Pulmonary artery endothelial cell (primary cell): Measurements from ENCODE around the gene CAMK1D. TPM values are rescaled to one million over a fixed set of nuclear protein-coding genes. Genes with fewer than 3 reads are reported as not detected.
"Not testable (repeated sequence)": the region's sequence is repeated elsewhere in the genome, so short reads cannot be mapped to it uniquely, and the experiment has no call there.

Experiments
- DNase-seq: peaks from one replicate; pipeline ENCODE4 v3.0.0-alpha.2; 2011; ENCODE audit warnings: low read depth, low spot score
- total RNA-seq: library from RNA; depleted of rRNA; stranded (reverse); fragments of >200 nt; gene quantifications from 2 replicates; pipeline ENCODE4 v1.2.3, GENCODE V29; 2014

Gene CAMK1D
- total RNA-seq, 1 donor from 2014 or later, result 0.86 TPM

DNA sequence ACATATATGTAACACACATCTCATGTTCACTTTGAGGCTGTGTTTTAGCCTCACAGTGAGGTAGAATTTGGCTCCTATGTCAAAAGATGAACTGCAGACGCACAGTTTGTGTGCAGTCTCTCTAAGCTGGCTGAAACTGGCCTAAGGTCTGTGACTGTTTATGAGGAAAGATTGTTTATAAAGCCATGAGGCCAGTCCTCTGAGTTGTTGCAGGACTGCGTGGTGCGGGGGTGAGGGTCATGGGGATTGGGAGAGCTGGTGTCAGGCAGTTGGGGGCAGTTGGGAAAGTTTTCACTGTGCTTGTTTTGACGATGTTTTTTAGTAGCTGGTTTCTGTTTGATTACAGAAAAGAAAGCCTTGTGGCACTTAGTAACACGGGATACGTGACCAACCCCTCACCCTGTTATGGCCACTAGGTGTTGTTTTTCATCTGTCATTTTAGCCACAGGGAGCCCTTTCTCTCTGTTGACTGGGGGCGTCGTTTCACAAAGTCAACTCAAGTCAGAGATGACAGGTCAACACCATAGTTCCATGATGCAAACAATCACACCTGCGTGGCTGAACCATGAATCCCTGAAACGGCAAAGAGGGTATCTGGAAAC, 341.3 kb downstream of the CAMK1D start:
- DNase-seq, result no peak

DNA sequence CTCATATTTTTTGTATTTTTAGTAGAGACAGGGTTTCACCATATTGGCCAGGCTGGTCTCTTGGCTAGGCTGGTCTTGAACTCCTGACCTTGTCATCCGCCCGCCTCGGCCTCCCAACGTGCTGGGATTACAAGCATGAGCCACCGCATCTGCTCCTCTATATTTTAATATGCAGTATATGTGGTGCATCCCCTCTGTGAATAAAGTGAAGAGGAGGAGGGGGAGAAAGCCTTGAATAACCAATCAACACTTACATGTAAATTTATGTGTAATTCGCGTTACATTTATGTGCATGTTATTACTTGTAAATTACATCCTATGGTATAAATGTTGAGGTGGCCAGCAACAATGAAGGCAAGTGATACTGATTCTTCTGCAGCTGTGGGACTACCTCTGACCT, 342.2 kb downstream of the CAMK1D start:
- no peak for DNase-seq

DNA sequence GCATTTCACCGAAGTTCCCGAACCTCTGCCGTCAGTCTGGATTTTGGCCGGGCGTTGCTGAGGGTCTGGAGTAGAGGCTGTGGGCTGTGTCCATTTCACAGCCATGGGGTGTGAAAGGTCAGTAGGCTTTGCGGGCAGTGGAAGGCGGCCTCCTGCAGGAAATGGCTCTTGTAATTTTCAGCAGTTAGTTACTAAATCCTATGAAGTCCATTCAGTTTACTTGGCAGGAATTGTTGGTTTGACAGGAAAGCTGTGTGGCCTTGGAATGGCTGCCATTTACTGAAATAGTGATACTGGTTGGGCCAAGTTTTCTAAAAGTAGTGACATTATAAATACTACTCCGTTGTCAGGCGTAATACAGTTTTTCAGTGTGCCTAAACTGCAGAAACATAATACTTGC, 348.4 kb downstream of the CAMK1D start:
- DNase-seq, result no peak

DNA sequence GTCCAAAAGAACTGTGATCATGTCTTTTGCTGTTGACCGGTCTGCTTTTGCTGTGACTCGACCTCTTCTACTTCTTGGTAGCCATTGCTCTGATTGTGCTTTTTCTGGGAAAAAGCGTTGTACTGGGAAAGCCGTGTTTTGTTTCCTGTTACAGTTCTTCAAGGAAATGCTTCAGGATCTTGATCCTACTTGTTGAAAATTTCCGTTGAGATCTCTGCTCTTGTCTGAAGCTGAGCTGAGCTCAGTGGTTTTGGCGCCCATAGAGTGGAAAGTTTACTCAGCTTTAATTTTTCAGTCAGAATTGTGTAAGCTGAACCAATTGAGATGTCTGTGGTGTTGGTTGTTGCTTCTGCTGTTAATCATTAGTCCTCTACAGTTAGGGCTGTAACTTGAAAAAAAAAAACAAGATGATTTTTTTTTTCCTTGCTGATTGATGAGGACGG, 349.9 kb downstream of the CAMK1D start:
- peak; percentile 58 for DNase-seq

DNA sequence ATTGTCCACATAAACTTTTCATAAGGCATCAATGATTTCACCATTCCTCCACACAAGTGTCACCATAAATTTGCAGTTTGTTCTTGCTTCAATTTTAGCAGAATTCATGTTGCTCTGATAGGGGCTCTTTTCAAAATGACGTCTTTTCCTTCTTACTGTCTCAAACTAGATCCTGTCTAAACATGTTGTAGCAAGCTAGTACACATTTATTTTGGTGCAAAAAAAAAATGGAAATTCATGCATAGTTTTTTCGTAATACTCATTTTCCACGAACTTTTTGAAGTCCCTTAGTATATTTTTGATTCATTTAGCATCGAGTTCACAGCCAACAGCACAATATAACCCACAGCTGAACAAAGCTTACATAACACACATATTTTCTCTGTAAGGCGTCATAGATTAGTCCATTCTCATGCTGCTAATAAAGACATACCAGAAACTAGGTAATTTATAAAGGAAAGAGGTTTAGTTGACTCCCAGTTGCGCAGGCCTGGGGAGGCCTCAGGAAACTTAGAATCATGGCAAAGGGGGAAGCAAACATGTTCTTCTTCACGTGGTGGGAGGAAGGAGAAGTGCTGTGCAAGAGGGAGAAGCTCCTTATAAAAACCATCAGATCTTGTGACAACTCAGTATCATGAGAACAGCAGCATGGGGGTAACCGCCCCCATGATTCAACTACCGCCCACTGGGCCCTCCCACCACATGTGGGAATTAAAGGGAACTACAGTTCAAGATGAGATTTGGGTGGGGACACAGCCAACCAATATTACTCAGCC, 350.6 kb downstream of the CAMK1D start:
- no peak for DNase-seq

DNA sequence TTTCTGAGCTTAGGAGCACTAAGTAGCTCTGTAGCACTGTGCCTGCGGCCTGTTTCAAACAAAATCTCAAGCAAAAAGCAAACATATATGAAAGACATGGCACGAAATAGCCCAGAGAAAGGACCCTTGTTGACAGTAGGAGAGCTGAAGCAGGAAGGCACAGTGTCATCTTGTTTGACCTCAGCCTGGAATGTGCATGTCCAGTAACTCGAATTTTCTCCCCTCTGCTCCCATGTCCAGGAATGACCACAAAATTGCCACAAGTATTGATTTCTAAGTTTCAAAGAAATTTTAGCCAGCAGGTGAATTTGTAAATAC, 351.2 kb downstream of the CAMK1D start:
- DNase-seq, result no peak

DNA sequence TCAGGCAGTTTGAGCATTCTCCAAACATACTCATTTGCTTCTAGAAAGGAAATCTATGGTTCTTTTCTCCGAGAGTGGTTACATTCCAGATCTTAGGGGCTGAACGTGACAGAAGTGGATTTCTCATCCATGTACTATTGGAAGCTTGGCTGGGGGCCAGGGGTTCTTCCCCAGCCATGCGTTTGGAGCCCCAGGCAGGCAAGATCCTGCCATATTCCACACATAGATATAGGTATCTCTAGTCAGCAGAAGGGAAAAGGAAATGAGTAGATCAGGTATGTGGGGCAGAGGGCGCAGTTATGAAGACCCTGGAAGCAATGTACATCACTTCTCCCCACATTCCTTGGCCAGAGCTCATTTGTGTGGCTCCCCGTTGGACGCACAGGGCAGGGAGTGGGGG, 352.3 kb downstream of the CAMK1D start:
- peak; percentile 43 for DNase-seq

DNA sequence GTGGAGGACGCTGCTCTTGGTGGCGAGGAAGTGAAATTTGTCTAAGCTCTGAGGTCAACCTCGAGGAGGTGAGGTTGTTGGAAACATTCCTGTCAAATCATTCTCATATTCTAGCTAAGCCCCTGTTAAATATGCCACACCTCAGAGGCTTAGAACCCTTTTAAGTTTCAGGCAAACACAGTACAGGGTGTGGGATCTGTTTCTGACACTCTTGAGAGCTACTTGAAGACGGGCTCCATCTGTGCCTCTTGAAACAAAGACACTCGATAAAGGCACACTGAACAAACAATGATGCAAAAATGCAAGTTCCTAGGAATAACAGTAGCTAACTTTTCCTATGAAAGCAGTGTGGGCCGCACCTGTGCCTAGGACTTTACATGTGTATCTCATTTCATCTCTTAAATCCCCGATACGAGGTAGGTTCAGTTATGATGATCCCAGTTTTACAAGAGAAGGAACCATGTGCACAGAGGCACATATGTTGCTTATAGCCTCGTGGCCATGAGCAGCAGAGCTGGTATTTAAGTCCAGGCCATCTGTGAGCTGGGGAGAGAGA, 352.9 kb downstream of the CAMK1D start:
- no peak for DNase-seq

DNA sequence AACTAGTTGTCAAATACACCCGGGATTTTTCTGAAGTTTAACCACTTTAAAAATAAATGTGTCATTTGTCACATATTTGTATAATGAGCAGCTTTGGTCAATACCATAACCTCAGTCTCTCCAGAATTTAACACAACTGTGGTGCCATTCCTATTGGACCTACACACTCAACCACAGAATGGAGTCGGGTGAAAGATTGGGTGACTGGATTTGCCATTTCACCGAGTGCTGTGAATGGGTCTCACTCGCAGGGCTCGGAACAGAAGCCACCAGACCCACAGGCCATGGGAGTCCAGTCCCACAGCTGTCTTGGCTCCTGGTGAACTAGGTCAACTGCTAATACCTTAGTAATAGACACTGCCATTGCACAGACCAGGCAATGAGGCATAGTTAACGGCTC, 353.8 kb downstream of the CAMK1D start:
- DNase-seq, result no peak

DNA sequence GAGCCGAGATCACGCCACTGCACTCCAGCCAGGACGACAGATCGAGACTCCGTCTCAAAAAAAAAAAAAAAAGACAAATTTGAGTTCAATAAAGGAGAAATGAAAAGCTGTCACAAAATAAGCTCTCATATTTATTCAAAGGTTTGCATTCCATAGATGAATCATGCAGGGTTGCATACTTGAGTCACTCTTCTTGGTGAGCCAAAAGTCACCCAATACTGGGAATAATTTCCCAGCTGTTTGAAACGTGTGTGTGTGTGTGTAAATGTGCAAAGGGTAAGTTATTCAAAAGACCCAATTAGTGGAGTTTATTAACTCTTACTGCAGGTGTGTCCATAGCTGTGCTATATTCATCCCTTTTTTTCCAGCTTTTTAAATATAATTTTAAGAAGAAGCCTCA, 354.5 kb downstream of the CAMK1D start:
- peak; percentile 56 for DNase-seq

DNA sequence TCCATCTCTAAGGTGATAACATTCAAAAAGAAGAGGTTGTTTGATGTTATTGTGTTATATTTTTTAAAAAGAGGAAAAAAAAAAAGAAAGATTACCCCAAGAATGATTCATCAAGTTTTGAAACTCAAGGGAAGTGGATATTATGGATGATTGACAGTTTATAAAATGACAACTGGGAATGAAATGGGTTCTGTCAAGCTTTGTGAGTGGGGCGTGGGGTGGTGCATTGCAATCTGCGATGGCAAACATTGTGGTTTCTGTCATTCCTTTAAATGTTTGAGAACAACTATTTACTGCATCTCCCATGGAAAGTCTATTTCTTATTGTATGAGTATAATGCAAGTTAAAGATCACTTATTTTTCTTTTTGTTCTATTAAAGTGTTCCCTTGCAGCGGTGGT, 355.1 kb downstream of the CAMK1D start:
- no peak for DNase-seq

DNA sequence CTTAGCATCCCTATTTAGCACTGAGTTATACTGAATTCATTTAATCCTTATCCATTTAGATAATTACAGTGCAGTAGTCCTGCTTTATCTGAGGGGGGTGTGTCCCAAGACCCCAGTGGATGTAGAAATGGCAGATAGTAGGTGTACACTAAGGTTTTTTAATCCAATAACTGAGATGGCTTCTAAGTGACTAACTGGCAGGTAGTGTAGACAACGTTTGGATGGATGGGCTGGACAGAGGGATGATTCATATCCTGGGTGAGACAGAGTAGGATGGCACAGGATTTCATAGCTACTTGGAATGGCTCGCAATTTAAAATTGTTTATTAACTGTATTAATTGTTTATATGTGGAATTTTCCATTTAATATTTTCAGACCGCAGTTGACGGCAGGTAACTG, 356.6 kb downstream of the CAMK1D start:
- DNase-seq, result no peak

DNA sequence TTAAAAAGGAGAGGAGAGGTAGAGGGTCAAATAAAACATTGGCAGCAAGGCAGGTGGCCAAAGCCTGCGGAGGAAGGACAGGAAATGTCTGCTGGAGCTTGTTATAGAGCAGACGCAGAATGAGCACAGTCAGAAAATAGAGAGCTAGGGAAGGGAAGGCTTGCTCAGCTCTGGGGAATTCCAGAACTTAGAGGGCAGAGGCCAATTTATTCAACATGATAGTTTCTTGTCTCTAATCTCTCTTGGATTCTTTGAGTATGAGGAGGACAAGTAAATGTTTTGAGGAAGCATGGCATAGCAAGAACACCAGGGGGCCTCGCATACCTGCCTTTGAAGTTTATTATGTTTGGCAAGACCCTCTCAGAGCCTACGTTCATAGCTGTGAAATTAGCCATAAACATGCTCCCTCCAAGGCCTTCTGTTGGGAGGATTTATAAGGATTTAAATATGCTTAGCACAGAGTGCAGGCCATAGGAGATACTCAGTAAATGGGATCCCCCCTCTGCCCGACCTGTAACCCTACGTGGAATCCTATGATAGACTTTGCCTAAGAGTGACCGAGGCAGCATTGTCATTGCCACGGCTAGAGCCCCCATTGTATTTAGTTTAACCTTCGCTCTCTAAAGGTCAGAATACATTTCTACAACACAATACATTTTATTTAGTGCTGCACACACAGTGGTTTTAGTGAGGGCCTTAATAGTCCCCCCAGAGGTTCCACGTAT, 358.3 kb downstream of the CAMK1D start:
- peak; percentile 95 for DNase-seq

DNA sequence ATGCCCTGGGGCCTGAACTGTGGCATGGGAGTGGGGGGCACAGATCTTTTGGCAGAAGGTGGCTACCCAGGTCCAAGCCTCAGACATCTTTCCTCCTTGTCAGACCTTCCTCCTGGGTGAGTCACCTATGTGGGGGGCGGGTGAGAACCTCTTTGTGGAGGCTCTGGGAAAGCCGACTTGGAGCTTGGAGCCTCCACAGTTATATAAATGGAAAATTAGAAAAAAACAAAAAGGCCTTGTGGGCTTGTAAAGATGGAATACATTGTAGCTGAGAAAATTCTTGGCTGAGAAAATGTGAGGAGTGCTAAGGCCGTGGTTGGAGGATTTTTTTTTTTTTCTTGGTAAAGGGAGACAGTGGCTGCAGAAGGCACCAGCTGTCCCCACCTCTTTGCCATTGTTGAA, 359.7 kb downstream of the CAMK1D start:
- DNase-seq, result no peak

DNA sequence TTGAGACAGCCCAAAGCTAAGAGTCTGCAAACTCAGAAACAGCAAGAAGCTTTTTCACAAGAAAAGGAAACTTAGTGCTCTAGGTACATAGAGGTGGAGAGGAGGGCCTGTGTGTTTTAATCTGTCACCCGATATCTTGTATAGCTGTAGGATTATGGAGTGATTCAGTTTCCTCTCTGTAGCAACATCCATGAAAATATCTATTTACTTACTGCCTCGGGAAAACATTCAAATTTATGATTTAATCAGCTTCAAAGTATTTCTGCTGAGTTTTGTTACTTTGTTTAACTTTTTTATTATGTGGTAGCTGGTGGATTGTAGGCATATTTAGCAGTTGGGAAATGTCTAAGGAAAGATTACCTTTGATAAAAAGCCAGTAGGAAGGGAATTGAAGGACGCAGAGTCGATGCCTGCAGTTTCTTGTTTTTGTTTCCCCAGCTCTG, 360.2 kb downstream of the CAMK1D start:
- no peak for DNase-seq

DNA sequence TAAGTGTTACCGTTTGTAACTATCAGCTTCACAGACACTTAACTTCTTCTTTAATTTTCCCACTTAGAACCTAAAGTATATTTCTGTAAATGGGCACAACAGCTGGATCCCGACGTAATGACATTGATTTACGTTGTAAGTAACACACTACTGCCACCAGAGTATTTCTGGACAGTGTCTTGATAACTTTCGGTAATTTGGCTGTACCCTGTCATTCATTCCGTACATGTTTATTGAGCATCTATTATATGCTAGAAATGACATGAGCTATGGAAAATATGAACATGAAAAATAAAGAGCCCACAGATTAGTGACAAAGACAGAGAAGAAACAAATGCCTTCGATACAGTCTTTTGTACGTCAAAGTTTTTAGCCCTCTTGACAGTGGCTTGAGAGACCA, 360.8 kb downstream of the CAMK1D start:
- no peak for DNase-seq

DNA sequence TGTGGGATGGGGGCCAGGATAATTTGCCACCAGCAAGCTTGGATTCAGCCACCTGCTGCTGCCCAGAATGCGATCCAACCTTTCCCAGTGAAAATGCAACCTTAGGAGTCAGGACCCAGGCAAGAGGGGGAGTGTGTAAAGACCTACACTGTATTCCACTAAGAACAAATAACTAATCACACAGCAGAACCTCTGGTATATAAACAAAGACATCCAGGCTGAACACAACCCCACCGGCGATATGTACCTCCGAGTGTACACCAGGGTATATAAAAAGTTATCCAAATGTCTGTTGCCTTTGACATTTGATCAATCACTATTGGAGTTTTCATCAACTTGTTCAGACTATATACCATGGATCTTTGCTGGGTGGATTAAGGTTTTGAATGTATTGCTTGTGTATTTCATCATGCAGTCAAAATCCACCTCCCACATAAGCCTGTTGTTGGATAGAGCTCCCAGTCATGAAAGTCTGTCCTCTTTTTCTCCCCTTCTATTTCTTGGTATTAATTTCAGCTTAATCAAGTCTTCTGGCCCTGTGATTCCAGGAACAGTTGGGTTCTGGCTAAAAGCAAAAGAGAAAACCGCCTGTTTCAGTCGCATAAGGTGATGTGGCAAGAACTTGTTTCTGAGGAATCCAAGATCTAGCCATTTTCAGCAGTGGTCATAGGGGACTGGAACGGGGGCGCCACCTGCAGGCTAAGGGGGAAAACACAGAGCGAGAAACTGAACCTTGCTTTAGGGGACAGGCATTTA, 361.4 kb downstream of the CAMK1D start:
- DNase-seq, result peak; percentile 36

DNA sequence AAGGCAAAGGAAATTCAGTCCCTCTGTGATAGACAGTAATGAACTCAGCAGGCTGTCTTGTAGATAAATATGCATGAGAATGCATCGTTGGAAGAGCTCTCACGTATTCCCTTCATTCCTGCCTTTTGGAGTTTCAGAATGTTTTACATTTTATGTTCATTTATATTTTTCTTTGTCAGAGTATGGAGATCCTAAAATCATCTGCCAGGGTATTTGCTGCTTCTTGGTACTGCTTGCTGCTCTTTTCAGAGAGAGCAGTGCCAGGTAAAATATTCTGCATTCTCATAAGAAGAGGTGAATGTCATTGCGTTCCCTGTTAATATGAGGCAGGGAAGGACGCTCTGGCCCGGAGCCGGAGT, 362.0 kb downstream of the CAMK1D start:
- DNase-seq, result no peak

DNA sequence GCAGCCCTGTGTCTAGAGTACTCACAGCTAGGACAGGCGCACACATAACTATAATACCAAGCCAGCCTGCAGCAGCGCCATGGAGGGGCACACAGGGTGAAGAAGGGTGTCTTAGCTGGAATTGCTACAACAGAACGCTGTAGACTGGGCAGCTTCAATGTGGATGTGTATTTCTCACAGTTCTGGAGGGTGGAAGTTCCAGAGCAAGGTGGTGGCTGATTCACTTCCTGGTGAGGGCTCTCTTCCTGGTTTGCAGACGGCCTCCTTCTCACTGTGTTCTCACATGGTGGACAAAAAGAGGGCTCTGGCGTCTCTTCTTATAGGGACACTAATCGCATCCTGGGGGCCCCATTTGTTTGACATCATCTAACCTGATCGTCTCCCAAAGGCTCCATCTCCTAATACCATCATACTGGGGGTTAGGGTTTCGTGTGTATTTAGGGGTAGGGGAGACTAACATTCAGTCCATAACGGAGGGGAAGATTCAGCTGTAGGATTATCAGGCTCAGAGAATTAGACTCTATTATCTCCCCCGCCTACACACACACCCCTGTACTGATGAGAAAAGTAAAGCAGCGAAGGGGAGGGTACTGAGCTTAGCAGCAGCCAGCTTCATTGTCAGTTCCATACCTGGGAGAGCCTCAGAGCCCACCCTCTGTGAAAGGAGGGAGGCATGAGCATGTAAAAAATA, 363.1 kb downstream of the CAMK1D start:
- DNase-seq, result no peak

DNA sequence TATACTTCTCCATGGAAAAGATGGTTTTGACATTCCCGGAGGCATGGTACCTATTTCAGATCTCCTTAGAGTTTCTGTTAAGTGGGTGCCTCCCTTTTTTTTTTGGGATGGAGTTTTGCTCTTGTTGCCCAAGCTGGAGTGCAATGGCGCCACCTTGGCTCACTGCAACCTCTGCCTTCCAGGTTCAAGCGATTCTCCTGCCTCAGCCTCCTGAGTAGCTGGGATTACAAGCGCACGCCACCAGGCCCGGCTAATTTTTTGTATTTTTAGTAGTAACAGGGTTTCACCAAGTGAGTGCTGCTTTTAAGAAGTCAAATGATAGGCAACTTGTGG, 363.6 kb downstream of the CAMK1D start:
- not testable (repeated sequence) for DNase-seq

DNA sequence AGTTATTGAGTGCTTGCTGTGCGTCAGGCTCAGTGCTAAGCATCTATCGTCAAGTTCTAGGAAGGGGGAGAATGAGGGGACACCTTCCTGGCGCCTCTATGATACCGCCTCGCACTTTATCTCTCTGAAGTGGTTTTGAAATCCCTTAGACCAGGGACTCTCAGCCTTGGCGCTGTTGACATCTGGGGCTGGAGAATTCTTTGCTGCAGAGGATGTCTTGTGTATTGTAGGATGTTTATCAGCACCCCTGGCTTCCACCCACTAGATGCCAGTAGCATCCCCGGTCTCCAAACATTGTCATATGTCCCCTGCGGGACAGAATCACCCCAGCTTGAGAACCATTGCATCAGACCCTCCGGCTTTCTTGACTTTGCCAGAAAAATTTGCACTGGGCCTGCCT, 366.7 kb downstream of the CAMK1D start:
- DNase-seq, result no peak
